Prostate gland (tissue), 2 donors: ENCODE results near the gene LRRC8E.

Source experiments
- CTCF ChIP-seq, 4 experiments: fragments of 200-600 bp in 2 of 4; fragments of 450-650 bp in 2 of 4; sonication (generic) in 2 of 4; IDR thresholded peaks; 1 replicate in 3 of 4; 2 replicates in 1 of 4; pipeline ENCODE4 v1.5.1; 2016 to 2019; ENCODE audit warnings: antibody characterized with exemption in 4 of 4, mild to moderate bottlenecking in 2 of 4, moderate library complexity in 2 of 4
- POLR2A ChIP-seq: fragments of 450-650 bp; IDR thresholded peaks from one replicate; pipeline ENCODE4 v1.6.1; 2016; ENCODE audit warnings: antibody characterized with exemption, mild to moderate bottlenecking
- POLR2AphosphoS5 ChIP-seq: sonication (generic); formaldehyde crosslinking; IDR thresholded peaks from one replicate; pipeline ENCODE4 v1.6.1; 2017; ENCODE audit warnings: antibody characterized with exemption

- TF ChIP-seq CTCF (IDR thresholded peaks at IDR 0.05) (no peak), POLR2AphosphoS5 (no peak), POLR2A (no peak)
Measured at GRCh38 chr19:7864690-7865074, 23.6 kb upstream of the LRRC8E start.
